Measurements from ENCODE around the gene STK32C.

STK32C gene

DNA sequence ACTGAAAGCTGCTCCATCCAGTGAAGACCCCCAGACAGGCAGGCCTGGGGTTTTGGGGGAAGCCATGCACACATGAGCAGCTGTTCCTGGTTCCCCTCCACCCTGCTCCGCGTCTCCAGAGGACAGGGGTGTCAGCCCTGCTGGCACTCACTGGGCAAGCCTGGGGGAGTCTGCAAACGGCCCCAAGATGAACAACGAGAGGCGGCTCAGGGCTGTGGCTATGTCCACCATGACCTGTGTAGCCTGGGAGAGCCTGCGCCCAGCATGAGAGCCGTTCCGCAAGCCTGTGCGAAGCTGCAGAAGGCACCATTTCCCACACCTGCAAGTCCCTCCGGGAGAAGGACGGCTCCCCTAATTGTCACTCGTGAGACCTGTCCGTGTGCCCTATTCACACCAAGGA is 61.5 kb downstream of the STK32C start:
- DNase-seq (ENCODE audit: low read depth in 1 of 2, low spot score in 1 of 2): no peak
- H3K27ac ChIP-seq (replicated peaks): no peak overlapping the region
- no peak for TF ChIP-seq GABPA (IDR thresholded peaks at IDR 0.05; ENCODE audit: low read depth)
- TF ChIP-seq SPI1 (IDR thresholded peaks at IDR 0.05; ENCODE audit: borderline replicate concordance, low read depth): no peak
- H3K27me3 ChIP-seq (ENCODE audit: insufficient read depth, poor library complexity, severe bottlenecking): no peaks in the 10 kb centered on the region
- H3K4me3 ChIP-seq (replicated peaks; ENCODE audit: insufficient read depth, low read length): no peak overlapping the region

GRCh38 chr10:132245056-132245455 is 62.7 kb downstream of the STK32C start:
- DNase-seq (ENCODE audit: low read depth in 1 of 2, low spot score in 1 of 2): no peak
- TF ChIP-seq GABPA (IDR thresholded peaks at IDR 0.05; ENCODE audit: low read depth) (no peak), CTCF (IDR thresholded peaks at IDR 0.05; ENCODE audit: insufficient read depth, low read length) (no peak), POLR2AphosphoS5 (IDR thresholded peaks at IDR 0.05; ENCODE audit: low read depth) (no peak), SPI1 (IDR thresholded peaks at IDR 0.05; ENCODE audit: borderline replicate concordance, low read depth) (no peak), REST (IDR thresholded peaks at IDR 0.05; ENCODE audit: insufficient replicate concordance, low read depth) (no peak)

GRCh38 chr10:132243626-132244025 is 64.1 kb downstream of the STK32C start:
- DNase-seq (ENCODE audit: low read depth in 1 of 2, low spot score in 1 of 2): no peak
- H3K27me3 ChIP-seq (ENCODE audit: insufficient read depth, poor library complexity, severe bottlenecking): no peaks in the 10 kb centered on the region
- TF ChIP-seq SPI1 (IDR thresholded peaks at IDR 0.05; ENCODE audit: borderline replicate concordance, low read depth) (no peak), REST (IDR thresholded peaks at IDR 0.05; ENCODE audit: insufficient replicate concordance, low read depth) (no peak), CTCF (IDR thresholded peaks at IDR 0.05; ENCODE audit: insufficient read depth, low read length) (no peak), GABPA (IDR thresholded peaks at IDR 0.05; ENCODE audit: low read depth) (no peak), POLR2AphosphoS5 (IDR thresholded peaks at IDR 0.05; ENCODE audit: low read depth) (no peak)
- H3K4me3 ChIP-seq (replicated peaks; ENCODE audit: insufficient read depth, low read length): no peak overlapping the region
- no peak overlapping the region for H3K27ac ChIP-seq (replicated peaks)

More at GRCh38 chr10:132245056-132245455, 62.7 kb downstream of the STK32C start:
- no peaks in the 10 kb centered on the region for H3K27me3 ChIP-seq (ENCODE audit: insufficient read depth, poor library complexity, severe bottlenecking)
- H3K4me3 ChIP-seq (replicated peaks; ENCODE audit: insufficient read depth, low read length): no peak overlapping the region
- no peak overlapping the region for H3K27ac ChIP-seq (replicated peaks)

- DNase-seq (ENCODE audit: low read depth in 1 of 2, low spot score in 1 of 2): no peak
- H3K4me3 ChIP-seq (replicated peaks; ENCODE audit: insufficient read depth, low read length): no peak overlapping the region
- TF ChIP-seq REST (IDR thresholded peaks at IDR 0.05; ENCODE audit: insufficient replicate concordance, low read depth): no peak
- no peak for TF ChIP-seq GABPA (IDR thresholded peaks at IDR 0.05; ENCODE audit: low read depth)
- TF ChIP-seq SPI1 (IDR thresholded peaks at IDR 0.05; ENCODE audit: borderline replicate concordance, low read depth): no peak
- H3K27ac ChIP-seq (replicated peaks): no peak overlapping the region
- H3K27me3 ChIP-seq (ENCODE audit: insufficient read depth, poor library complexity, severe bottlenecking): peaks cover 2% of the 10 kb centered on the region
Measured at GRCh38 chr10:132243141-132243540, 64.6 kb downstream of the STK32C start.
